Neural progenitor cell (in vitro differentiated cells): ENCODE results near the gene CGB5. TPM values are rescaled to one million over a fixed set of nuclear protein-coding genes. Genes with fewer than 3 reads are reported as not detected.
"Not testable (repeated sequence)": the region's sequence is repeated elsewhere in the genome, so short reads cannot be mapped to it uniquely, and the experiment has no call there.

Experiments
- DNase-seq: peaks from one replicate; pipeline ENCODE4 v3.0.0-alpha.2; 2016; ENCODE audit warnings: low spot score
- H2AFZ ChIP-seq: fragments of 200-600 bp; sonication (generic); replicated peaks from 2 replicates; pipeline ENCODE4 v1.6.1; 2016; ENCODE audit warnings: antibody characterized with exemption
- H3F3A ChIP-seq: fragments of 200-600 bp; sonication (generic); 2 replicates; pipeline ENCODE4 v1.6.1; 2016; ENCODE audit warnings: antibody characterized with exemption, low read depth
- H3K27ac ChIP-seq: fragments of 200-600 bp; sonication (generic); 2 replicates; pipeline ENCODE4 v1.5.1; 2016; ENCODE audit warnings: mild to moderate bottlenecking
- H3K27me3 ChIP-seq: fragments of 200-600 bp; sonication (generic); 2 replicates; pipeline ENCODE4 v1.6.1; 2016; ENCODE audit warnings: mild to moderate bottlenecking, moderate library complexity
- H3K36me3 ChIP-seq: fragments of 200-600 bp; sonication (generic); 2 replicates; pipeline ENCODE4 v1.5.1; 2016
- H3K4me1 ChIP-seq: fragments of 200-600 bp; sonication (generic); 2 replicates; pipeline ENCODE4 v1.6.1; 2016; ENCODE audit warnings: mixed run types
- H3K4me2 ChIP-seq: fragments of 200-600 bp; sonication (generic); 2 replicates; pipeline ENCODE4 v1.6.1; 2016
- H3K4me3 ChIP-seq: fragments of 200-600 bp; sonication (generic); 2 replicates; pipeline ENCODE4 v1.5.1; 2016
- H3K79me2 ChIP-seq: fragments of 200-600 bp; sonication (generic); 2 replicates; pipeline ENCODE4 v1.6.1; 2016; ENCODE audit warnings: low read depth
- H3K9ac ChIP-seq: fragments of 200-600 bp; sonication (generic); 2 replicates; pipeline ENCODE4 v1.6.1; 2016
- H3K9me3 ChIP-seq: fragments of 200-600 bp; sonication (generic); 2 replicates; pipeline ENCODE4 v1.5.1; 2016; ENCODE audit warnings: low read depth
- H4K20me1 ChIP-seq: fragments of 200-600 bp; sonication (generic); 2 replicates; pipeline ENCODE4 v1.6.1; 2016; ENCODE audit warnings: low read depth
- H3K27ac Mint-ChIP-seq: 3 replicates; pipeline ENCODE4 v1.8.0; 2021; ENCODE audit warnings: mixed read lengths
- H3K27me3 Mint-ChIP-seq: 2 replicates; pipeline ENCODE4 v1.8.0; 2022; ENCODE audit warnings: low read depth, mild to moderate bottlenecking, inconsistent platforms, moderate library complexity, mixed read lengths; ENCODE audit not compliant: insufficient read depth
- H3K36me3 Mint-ChIP-seq: 3 replicates; pipeline ENCODE4 v1.8.0; 2021; ENCODE audit warnings: mixed read lengths
- H3K4me1 Mint-ChIP-seq: 3 replicates; pipeline ENCODE4 v1.8.0; 2021; ENCODE audit warnings: mixed read lengths
- H3K4me3 Mint-ChIP-seq: 3 replicates; pipeline ENCODE4 v1.8.0; 2021; ENCODE audit warnings: mild to moderate bottlenecking, moderate library complexity, mixed read lengths
- H3K9me3 Mint-ChIP-seq: 3 replicates; pipeline ENCODE4 v1.8.0; 2020; ENCODE audit warnings: mixed read lengths
- CTCF ChIP-seq: fragments of 200-600 bp; sonication (generic); IDR thresholded peaks from 2 replicates; pipeline ENCODE4 v1.5.1; 2017; ENCODE audit warnings: antibody characterized with exemption, mild to moderate bottlenecking
- EZH2 ChIP-seq: fragments of 200-600 bp; sonication (generic); IDR thresholded peaks from 2 replicates; pipeline ENCODE4 v1.6.1; 2017; ENCODE audit warnings: antibody characterized with exemption, mild to moderate bottlenecking, moderate library complexity
- EZH2phosphoT487 ChIP-seq: fragments of 200-600 bp; sonication (generic); IDR thresholded peaks from 2 replicates; pipeline ENCODE4 v1.6.1; 2017; ENCODE audit warnings: antibody characterized with exemption
- total RNA-seq: library from RNA; depleted of rRNA; stranded (reverse); fragments of >200 nt; gene quantifications from 2 replicates; pipeline ENCODE4 v1.2.3, GENCODE V29; 2015; ENCODE audit warnings: low replicate concordance

CGB5 gene
- total RNA-seq, 1 donor from 2014 or later = not detected

GRCh38 chr19:49017041-49017665, 26.5 kb upstream of the CGB5 start, which contains the start of gene LHB:
Gene LHB (minus strand): TSS chr19:49017091. CDS start chr19:49017081, 10 bp downstream.
- Mint-ChIP-seq H3K27ac (no peak within 1 kb of the TSS), H3K4me1 (peaks cover 19% of the 10 kb centered on the region), H3K9me3 (peaks cover 2% of the 10 kb centered on the region), H3K4me3 (no peak within 1 kb of the TSS), H3K36me3 (peaks cover 6% of the 10 kb centered on the region), H3K27me3 (peaks cover 25% of the 10 kb centered on the region)
- peaks cover 8% of the 10 kb centered on the region for H4K20me1 ChIP-seq
- no peak within 1 kb of the TSS for H2AFZ ChIP-seq
- no peak within 1 kb of the TSS for H3K9ac ChIP-seq
- peaks cover 52% of the 10 kb centered on the region for H3K27me3 ChIP-seq
- H3K4me3 ChIP-seq = peak within 1 kb of the TSS; percentile 56
- H3K9me3 ChIP-seq = no peaks in the 10 kb centered on the region
- H3K27ac ChIP-seq = no peak within 1 kb of the TSS
- peak within 1 kb of the TSS; percentile 92 for H3K4me2 ChIP-seq
- no peak for DNase-seq
- TF ChIP-seq EZH2phosphoT487 (no peak), CTCF (no peak), EZH2 (no peak)
- peaks cover 21% of the 10 kb centered on the region for H3F3A ChIP-seq
- H3K36me3 ChIP-seq = no peaks in the 10 kb centered on the region
- H3K79me2 ChIP-seq = no peaks in the 10 kb centered on the region
- peaks cover 12% of the 10 kb centered on the region for H3K4me1 ChIP-seq

GRCh38 chr19:49017666-49018351, 25.8 kb upstream of the CGB5 start:
- H3F3A ChIP-seq = peaks cover 21% of the 10 kb centered on the region
- H3K27me3 Mint-ChIP-seq = peaks cover 29% of the 10 kb centered on the region
- peaks cover 6% of the 10 kb centered on the region for H3K36me3 Mint-ChIP-seq
- H3K4me3 ChIP-seq = peak overlapping the region; percentile 56
- DNase-seq = peak; percentile 79
- no peaks in the 10 kb centered on the region for H3K79me2 ChIP-seq
- no peak overlapping the region for H2AFZ ChIP-seq
- peaks cover 19% of the 10 kb centered on the region for H3K4me1 Mint-ChIP-seq
- H3K9me3 ChIP-seq = no peaks in the 10 kb centered on the region
- peaks cover 52% of the 10 kb centered on the region for H3K27me3 ChIP-seq
- TF ChIP-seq CTCF (peak; percentile 49), EZH2 (peak; percentile 75), EZH2phosphoT487 (peak; percentile 65)
- no peaks in the 10 kb centered on the region for H3K36me3 ChIP-seq
- no peak overlapping the region for H3K9ac ChIP-seq
- peaks cover 8% of the 10 kb centered on the region for H4K20me1 ChIP-seq
- H3K4me1 ChIP-seq = peaks cover 12% of the 10 kb centered on the region
- H3K4me2 ChIP-seq = peak overlapping the region; percentile 92
- H3K27ac Mint-ChIP-seq = no peak overlapping the region
- H3K9me3 Mint-ChIP-seq = peaks cover 2% of the 10 kb centered on the region
- H3K4me3 Mint-ChIP-seq = no peak overlapping the region
- no peak overlapping the region for H3K27ac ChIP-seq

GRCh38 chr19:49018388-49019241, 25.0 kb upstream of the CGB5 start:
- H3K9me3 ChIP-seq, H3K9ac ChIP-seq, H2AFZ ChIP-seq, H4K20me1 ChIP-seq, H3K79me2 ChIP-seq, H3K36me3 ChIP-seq, H3K36me3 Mint-ChIP-seq, H3K27ac ChIP-seq, H3K9me3 Mint-ChIP-seq, H3K4me3 Mint-ChIP-seq: not testable (repeated sequence)
- H3K4me3 ChIP-seq = peak overlapping the region; percentile 56
- H3K27me3 ChIP-seq = peaks cover 52% of the 10 kb centered on the region
- Mint-ChIP-seq H3K27ac (peak overlapping the region; percentile 11), H3K27me3 (peaks cover 29% of the 10 kb centered on the region), H3K4me1 (peaks cover 19% of the 10 kb centered on the region)
- TF ChIP-seq EZH2 = peak; percentile 70
- peak; percentile 63 for TF ChIP-seq EZH2phosphoT487
- peak; percentile 21 for DNase-seq
- H3K4me1 ChIP-seq = peaks cover 12% of the 10 kb centered on the region
- peak overlapping the region; percentile 92 for H3K4me2 ChIP-seq
- peaks cover 21% of the 10 kb centered on the region for H3F3A ChIP-seq
